IMR-90 (cell line): ENCODE data around the gene VPS11. TPM values are rescaled to one million over a fixed set of nuclear protein-coding genes. Genes with fewer than 3 reads are reported as not detected.

Experiments
- ATAC-seq: fragments of 200-7000 bp; cut with Tn5 transposase; 2 replicates; pipeline ENCODE4 v1.9.1; 2020; ENCODE audit warnings: low read depth, mild to moderate bottlenecking, moderate library complexity
- BruUV-seq: library from RNA; stranded (reverse); fragments of 400-500 nt; replicated peaks from 2 replicates; lab custom pipeline; 2021; lab: Mats Ljungman, UMichigan
- CTCF ChIA-PET: fragments of 300-600 bp; formaldehyde crosslinking; extraction: SDS; loops from one replicate; lab custom pipeline; 2021; ENCODE audit warnings: antibody characterized with exemption; lab: Yijun Ruan, JAX
- POLR2A ChIA-PET: fragments of 300-600 bp; sonication (Branson Sonifier 250); formaldehyde crosslinking; loops from one replicate; lab custom pipeline; 2022; ENCODE audit warnings: antibody characterized with exemption; ENCODE audit not compliant: unreplicated experiment; lab: Charles Lee
- DNase-seq: peaks from one replicate; pipeline ENCODE4 v3.0.0; 2013
- H2AFZ ChIP-seq: replicated peaks from 2 replicates; pipeline ENCODE3; 2013; ENCODE audit warnings: low read length, mild to moderate bottlenecking; ENCODE audit not compliant: poor library complexity
- H2AK5ac ChIP-seq: 2 replicates; pipeline ENCODE4 v1.6.1; 2013; ENCODE audit warnings: low read depth, low read length, inconsistent platforms
- H2AK9ac ChIP-seq: replicated peaks from 2 replicates; pipeline ENCODE3; 2013; ENCODE audit warnings: mild to moderate bottlenecking, low read depth, low read length, moderate library complexity; ENCODE audit not compliant: poor library complexity
- H2BK120ac ChIP-seq: 2 replicates; pipeline ENCODE4 v1.6.1; 2013; ENCODE audit warnings: low read depth, low read length, inconsistent platforms
- H2BK15ac ChIP-seq: 3 replicates; pipeline ENCODE4 v1.6.1; 2013; ENCODE audit warnings: low read depth, low read length, inconsistent platforms
- H2BK20ac ChIP-seq: 2 replicates; pipeline ENCODE4 v1.6.1; 2013; ENCODE audit warnings: low read depth, mild to moderate bottlenecking, inconsistent platforms, low read length, moderate library complexity
- H2BK5ac ChIP-seq: 2 replicates; pipeline ENCODE4 v1.6.1; 2013; ENCODE audit warnings: mild to moderate bottlenecking, low read depth, low read length, inconsistent platforms; ENCODE audit not compliant: poor library complexity, severe bottlenecking
- H3K14ac ChIP-seq: replicated peaks from 2 replicates; pipeline ENCODE4 v1.6.1; 2013; ENCODE audit warnings: low read depth, low read length, inconsistent platforms
- H3K18ac ChIP-seq: 2 replicates; pipeline ENCODE4 v1.6.1; 2013; ENCODE audit warnings: low read depth, low read length, control low read depth
- H3K23ac ChIP-seq: 2 replicates; pipeline ENCODE4 v1.6.1; 2013; ENCODE audit warnings: low read depth, low read length, inconsistent platforms
- H3K27ac ChIP-seq: 2 replicates; pipeline ENCODE4 v1.5.1; 2013; ENCODE audit warnings: mild to moderate bottlenecking, control low read depth, low read length; ENCODE audit not compliant: insufficient read depth
- H3K27me3 ChIP-seq: 2 replicates; pipeline ENCODE4 v1.6.1; 2013; ENCODE audit warnings: low read length; ENCODE audit not compliant: control insufficient read depth, insufficient read depth
- H3K36me3 ChIP-seq: 2 replicates; pipeline ENCODE4 v1.6.1; 2013; ENCODE audit warnings: low read length, mixed read lengths; ENCODE audit not compliant: control insufficient read depth, insufficient read depth
- H3K4ac ChIP-seq: 2 replicates; pipeline ENCODE4 v1.6.1; 2013; ENCODE audit warnings: low read depth, low read length, inconsistent platforms
- H3K4me1 ChIP-seq: 2 replicates; pipeline ENCODE4 v1.6.1; 2013; ENCODE audit warnings: low read length, mixed read lengths; ENCODE audit not compliant: control insufficient read depth, insufficient read depth
- H3K4me2 ChIP-seq: 2 replicates; pipeline ENCODE4 v1.6.1; 2013; ENCODE audit warnings: low read depth, mild to moderate bottlenecking, control low read depth, low read length, moderate library complexity
- H3K4me3 ChIP-seq: 2 replicates; pipeline ENCODE4 v1.5.1; 2013; ENCODE audit warnings: low read depth, mild to moderate bottlenecking, control low read depth, low read length, moderate library complexity; ENCODE audit not compliant: insufficient read depth
- H3K56ac ChIP-seq: 2 replicates; pipeline ENCODE4 v1.6.1; 2013; ENCODE audit warnings: low read length, inconsistent platforms; ENCODE audit not compliant: insufficient read depth; ENCODE audit errors: extremely low read depth
- H3K79me1 ChIP-seq, 2 experiments: 2 replicates each; pipeline ENCODE4 v1.6.1; 2013; ENCODE audit warnings: low read length in 2 of 2, inconsistent platforms in 1 of 2, low read depth in 1 of 2
- H3K9ac ChIP-seq: 2 replicates; pipeline ENCODE4 v1.6.1; 2013; ENCODE audit warnings: low read depth, low read length, control low read depth
- H3K9me1 ChIP-seq: 2 replicates; pipeline ENCODE4 v1.6.1; 2013; ENCODE audit warnings: low read length, inconsistent platforms; ENCODE audit not compliant: insufficient read depth
- H3K9me3 ChIP-seq: 2 replicates; pipeline ENCODE4 v1.6.1; 2013; ENCODE audit warnings: low read length; ENCODE audit not compliant: control insufficient read depth, insufficient read depth
- H4K20me1 ChIP-seq: 2 replicates; pipeline ENCODE4 v1.6.1; 2013; ENCODE audit warnings: low read length, inconsistent platforms; ENCODE audit not compliant: insufficient read depth
- H4K5ac ChIP-seq: 2 replicates; pipeline ENCODE4 v1.6.1; 2013; ENCODE audit warnings: mild to moderate bottlenecking, low read depth, low read length, control low read depth
- H4K8ac ChIP-seq, 2 experiments: 2 replicates each; pipeline ENCODE4 v1.6.1; 2013; ENCODE audit warnings: low read depth in 2 of 2, low read length in 2 of 2, control low read depth in 1 of 2, inconsistent platforms in 1 of 2
- H4K91ac ChIP-seq: 2 replicates; pipeline ENCODE4 v1.6.1; 2013; ENCODE audit warnings: low read depth, low read length, inconsistent platforms; ENCODE audit not compliant: insufficient read depth
- BHLHE40 ChIP-seq: fragments of 150-350 bp; IDR thresholded peaks from 2 replicates; pipeline ENCODE4 v1.6.1; 2016; ENCODE audit warnings: mild to moderate bottlenecking, low read depth, low read length
- CEBPB ChIP-seq: IDR thresholded peaks from 2 replicates; pipeline ENCODE4 v1.6.1; 2012; ENCODE audit warnings: low read depth, low read length, improper control_type of control experiment
- CHD1 ChIP-seq: IDR thresholded peaks from 2 replicates; pipeline ENCODE4 v1.6.1; 2012; ENCODE audit warnings: low read depth, low read length, improper control_type of control experiment
- FOS ChIP-seq: fragments of 150-350 bp; IDR thresholded peaks from 2 replicates; pipeline ENCODE4 v1.6.1; 2016; ENCODE audit warnings: low read depth, low read length
- MAFK ChIP-seq: IDR thresholded peaks from 2 replicates; pipeline ENCODE4 v1.6.1; 2012; ENCODE audit warnings: low read depth, low read length, improper control_type of control experiment
- MAZ ChIP-seq: IDR thresholded peaks from 2 replicates; pipeline ENCODE4 v1.6.1; 2012; ENCODE audit warnings: low read depth, mild to moderate bottlenecking, low read length, improper control_type of control experiment, moderate library complexity, borderline replicate concordance
- MXI1 ChIP-seq: IDR thresholded peaks from 2 replicates; pipeline ENCODE4 v1.6.1; 2012; ENCODE audit warnings: low read depth, mild to moderate bottlenecking, low read length, moderate library complexity, borderline replicate concordance
- NFE2L2 ChIP-seq: fragments of 150-350 bp; IDR thresholded peaks from 2 replicates; pipeline ENCODE4 v1.6.1; 2016; ENCODE audit warnings: low read depth, mild to moderate bottlenecking, low read length
- POLR2A ChIP-seq: IDR thresholded peaks from 2 replicates; pipeline ENCODE4 v1.6.1; 2012; ENCODE audit warnings: mild to moderate bottlenecking, low read depth, low read length
- RAD21 ChIP-seq: IDR thresholded peaks from 2 replicates; pipeline ENCODE4 v1.6.1; 2012; ENCODE audit warnings: low read length, improper control_type of control experiment
- RCOR1 ChIP-seq: IDR thresholded peaks from 2 replicates; pipeline ENCODE4 v1.6.1; 2012; ENCODE audit warnings: mild to moderate bottlenecking, low read length, improper control_type of control experiment; ENCODE audit not compliant: insufficient replicate concordance
- RFX5 ChIP-seq: IDR thresholded peaks from 2 replicates; pipeline ENCODE4 v1.8.0; 2012; ENCODE audit warnings: low read depth, mild to moderate bottlenecking, low read length, moderate library complexity
- SMC3 ChIP-seq: fragments of 150-350 bp; IDR thresholded peaks from 2 replicates; pipeline ENCODE4 v1.6.1; 2016; ENCODE audit warnings: low read depth, mild to moderate bottlenecking, antibody characterized with exemption, low read length, moderate library complexity
- USF2 ChIP-seq: fragments of 150-350 bp; IDR thresholded peaks from 2 replicates; pipeline ENCODE4 v1.6.1; 2017; ENCODE audit warnings: mild to moderate bottlenecking, antibody characterized with exemption, low read length, low read depth
- WGBS, 2 experiments: methylation state at CpG; one replicate each; pipeline versions ENCODE4 v1.1.5 to v1.1.7; 2013; ENCODE audit warnings: missing lambda C conversion rate in 2 of 2; ENCODE audit not compliant: insufficient read length in 1 of 2; ENCODE audit errors: extremely low coverage in 2 of 2; 5-methylcytosine and 5-hydroxymethylcytosine counted together
- dilution Hi-C: fragments of 300-500 bp; cut with HindIII; formaldehyde crosslinking; loops from one replicate; pipeline ENCODE4 v1.14.3; 2018; ENCODE audit warnings: low sequenced_read_pairs; ENCODE audit not compliant: unreplicated experiment
- in situ Hi-C: fragments of 300-500 bp; cut with MboI; formaldehyde crosslinking; loops from 3 replicates; pipeline ENCODE4 v1.14.3; 2019; ENCODE audit warnings: low sequenced_read_pairs, inconsistent platforms, mixed read lengths
- intact Hi-C: fragments of 100-400 bp; cut with micrococcal nuclease; formaldehyde crosslinking; loops from 2 replicates; pipeline ENCODE4 v1.10.0; 2022
- polyA plus RNA-seq, 3 experiments: library from polyadenylated mRNA; depleted of rRNA; stranded (reverse); fragments of >200 nt; gene quantifications; 2 replicates each; pipeline ENCODE4 v1.2.3, GENCODE V29; 2012; ENCODE audit warnings: low replicate concordance in 1 of 3
- total RNA-seq: library from RNA; depleted of rRNA; stranded (reverse); fragments of >200 nt; gene quantifications from 2 replicates; pipeline ENCODE4 v1.2.3, GENCODE V29; 2012
- TF ChIP-seq, protein P1 (sequence below): conservative IDR thresholded peaks from 2 replicates; pipeline ENCODE4 v1.5.1; 2012; ENCODE audit warnings: mild to moderate bottlenecking, low read depth, low read length, improper control_type of control experiment
- TF ChIP-seq, protein P2 (sequence below): fragments of 150-350 bp; IDR thresholded peaks from 2 replicates; pipeline ENCODE4 v1.6.1; 2016; ENCODE audit warnings: low read depth, mild to moderate bottlenecking, low read length, moderate library complexity, borderline replicate concordance

Gene VPS11
- total and polyA plus RNA-seq, 2 of the 4 experiments (the other 2 are of a cell fraction): 19.7 to 30.5 TPM

- no peak overlapping the region for H2AFZ ChIP-seq
- no peak overlapping the region for H3K23ac ChIP-seq
- H3K79me1 ChIP-seq: peaks cover 0 to 8% of the 10 kb centered on the region in 2 experiments; a peak in 2 of 4 replicates
- H3K4me3 ChIP-seq: no peak overlapping the region
- H3K9ac ChIP-seq: no peak overlapping the region
- no peak overlapping the region for H4K5ac ChIP-seq
- H3K9me1 ChIP-seq: no peaks in the 10 kb centered on the region
- ChIA-PET POLR2A (interaction anchor here (0.7 kb wide), 1 partner anchor 241 kb away, joined by 5 read pairs; no protein-coding TSS in a partner anchor), CTCF (no interaction called here)
- H4K91ac ChIP-seq: no peak overlapping the region
- dilution Hi-C loops: no loop called here
- BruUV-seq: no TSS peak
- H3K56ac ChIP-seq: no peak overlapping the region
- H3K18ac ChIP-seq: no peak overlapping the region
- H3K9me3 ChIP-seq: no peaks in the 10 kb centered on the region
- H3K14ac ChIP-seq: no peak overlapping the region
- no peak overlapping the region for H2BK15ac ChIP-seq
- H2AK5ac ChIP-seq: no peak overlapping the region
- no peak overlapping the region for H2BK20ac ChIP-seq
- no peaks in the 10 kb centered on the region for H3K27me3 ChIP-seq
- no peak overlapping the region for H2BK120ac ChIP-seq
- no peak overlapping the region for H3K4me2 ChIP-seq
- in situ Hi-C loops: no loop called here
- no peak overlapping the region for H3K27ac ChIP-seq
- no peaks in the 10 kb centered on the region for H4K20me1 ChIP-seq
- no peak overlapping the region for H2BK5ac ChIP-seq
- no peak overlapping the region for H2AK9ac ChIP-seq
- H3K4ac ChIP-seq: no peak overlapping the region
- no peaks in the 10 kb centered on the region for H3K4me1 ChIP-seq
- WGBS, 2 experiments: 40% methylated on average over 2 of the region's 3 CpGs; no CpG with 5 or more reads in 1 of the 2 experiments
- intact Hi-C loops: no loop called here
- DNase-seq (no peak), ATAC-seq (no peak)
- no peak overlapping the region for H4K8ac ChIP-seq
- TF ChIP-seq, protein P1, sequence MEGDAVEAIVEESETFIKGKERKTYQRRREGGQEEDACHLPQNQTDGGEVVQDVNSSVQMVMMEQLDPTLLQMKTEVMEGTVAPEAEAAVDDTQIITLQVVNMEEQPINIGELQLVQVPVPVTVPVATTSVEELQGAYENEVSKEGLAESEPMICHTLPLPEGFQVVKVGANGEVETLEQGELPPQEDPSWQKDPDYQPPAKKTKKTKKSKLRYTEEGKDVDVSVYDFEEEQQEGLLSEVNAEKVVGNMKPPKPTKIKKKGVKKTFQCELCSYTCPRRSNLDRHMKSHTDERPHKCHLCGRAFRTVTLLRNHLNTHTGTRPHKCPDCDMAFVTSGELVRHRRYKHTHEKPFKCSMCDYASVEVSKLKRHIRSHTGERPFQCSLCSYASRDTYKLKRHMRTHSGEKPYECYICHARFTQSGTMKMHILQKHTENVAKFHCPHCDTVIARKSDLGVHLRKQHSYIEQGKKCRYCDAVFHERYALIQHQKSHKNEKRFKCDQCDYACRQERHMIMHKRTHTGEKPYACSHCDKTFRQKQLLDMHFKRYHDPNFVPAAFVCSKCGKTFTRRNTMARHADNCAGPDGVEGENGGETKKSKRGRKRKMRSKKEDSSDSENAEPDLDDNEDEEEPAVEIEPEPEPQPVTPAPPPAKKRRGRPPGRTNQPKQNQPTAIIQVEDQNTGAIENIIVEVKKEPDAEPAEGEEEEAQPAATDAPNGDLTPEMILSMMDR: no peak
- TF ChIP-seq CEBPB: no peak
- TF ChIP-seq FOS: no peak
- TF ChIP-seq MAFK: no peak
- no peak for TF ChIP-seq USF2
- no peak for TF ChIP-seq MXI1
- no peak for TF ChIP-seq BHLHE40
- TF ChIP-seq SMC3: no peak
- no peak for TF ChIP-seq RFX5
- no peak for TF ChIP-seq CHD1
- no peak for TF ChIP-seq MAZ
- TF ChIP-seq POLR2A: no peak
- no peak for TF ChIP-seq NFE2L2
- TF ChIP-seq RAD21: no peak
- TF ChIP-seq RCOR1: no peak
- TF ChIP-seq, protein P2, sequence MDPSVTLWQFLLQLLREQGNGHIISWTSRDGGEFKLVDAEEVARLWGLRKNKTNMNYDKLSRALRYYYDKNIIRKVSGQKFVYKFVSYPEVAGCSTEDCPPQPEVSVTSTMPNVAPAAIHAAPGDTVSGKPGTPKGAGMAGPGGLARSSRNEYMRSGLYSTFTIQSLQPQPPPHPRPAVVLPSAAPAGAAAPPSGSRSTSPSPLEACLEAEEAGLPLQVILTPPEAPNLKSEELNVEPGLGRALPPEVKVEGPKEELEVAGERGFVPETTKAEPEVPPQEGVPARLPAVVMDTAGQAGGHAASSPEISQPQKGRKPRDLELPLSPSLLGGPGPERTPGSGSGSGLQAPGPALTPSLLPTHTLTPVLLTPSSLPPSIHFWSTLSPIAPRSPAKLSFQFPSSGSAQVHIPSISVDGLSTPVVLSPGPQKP: no peak
- H3K36me3 ChIP-seq: no peaks in the 10 kb centered on the region
These were observed 32.8 kb upstream of the VPS11 start for GRCh38 chr11:119034813-119035212.
